Frontal cortex (tissue), 4 donors: Measurements from ENCODE around the gene HOXA2. TPM values are rescaled to one million over a fixed set of nuclear protein-coding genes. Genes with fewer than 3 reads are reported as not detected.

Experiments
- DNase-seq, 2 donors: peaks; one replicate each; pipeline ENCODE4 v3.0.0; 2012; ENCODE audit warnings: low spot score in 2 of 2
- FAIRE-seq: peaks from 2 replicates; lab custom pipeline; 2012; peaks lifted over from hg19 to GRCh38; lab: Jason Lieb, UNC
- total RNA-seq: library from RNA; depleted of rRNA; stranded (reverse); fragments of >200 nt; gene quantifications from one replicate; pipeline ENCODE4 v1.2.3, GENCODE V29; 2014
- donor health status: control.
- donor health status: control.
- donor health status: control.

Gene HOXA2
- total RNA-seq, 1 donor from 2014 or later = not detected

- DNase-seq (peak in 1 of 2 donors; percentile 42), FAIRE-seq (no peak)
Observed at GRCh38 chr7:27141923-27142579, 39.6 kb upstream of the HOXA2 start.

GRCh38 chr7:27141137-27141922 is 38.8 kb upstream of the HOXA2 start:
- FAIRE-seq = no peak
- DNase-seq = no peak

GRCh38 chr7:27140126-27140857 is 37.8 kb upstream of the HOXA2 start:
- DNase-seq (no peak), FAIRE-seq (no peak)

GRCh38 chr7:27139334-27140125 is 37.0 kb upstream of the HOXA2 start:
- no peak for FAIRE-seq
- no peak for DNase-seq

GRCh38 chr7:27138985-27139333 is 36.5 kb upstream of the HOXA2 start:
- no peak for DNase-seq
- FAIRE-seq = no peak

- no peak for FAIRE-seq
- no peak for DNase-seq
Observed at GRCh38 chr7:27138472-27138871, 36.0 kb upstream of the HOXA2 start.

GRCh38 chr7:27137640-27138315 is 35.3 kb upstream of the HOXA2 start:
- no peak for FAIRE-seq
- DNase-seq = no peak

- DNase-seq (no peak), FAIRE-seq (no peak)
Observed at GRCh38 chr7:27134392-27134791, 31.9 kb upstream of the HOXA2 start.

- DNase-seq (no peak), FAIRE-seq (no peak)
Observed at GRCh38 chr7:27133409-27134231, 31.1 kb upstream of the HOXA2 start.

GRCh38 chr7:27132978-27133377 is 30.5 kb upstream of the HOXA2 start:
- no peak for FAIRE-seq

GRCh38 chr7:27132214-27132613 is 29.7 kb upstream of the HOXA2 start:
- DNase-seq (no peak), FAIRE-seq (no peak)

More at GRCh38 chr7:27132978-27133377, 30.5 kb upstream of the HOXA2 start:
- DNase-seq = no peak

GRCh38 chr7:27131390-27131819 is 28.9 kb upstream of the HOXA2 start:
- no peak for FAIRE-seq

GRCh38 chr7:27130540-27131389 is 28.3 kb upstream of the HOXA2 start, which contains the start of gene HOXA4:
HOXA4 (minus strand) TSS chr7:27130757; CDS start chr7:27130733, 24 bp downstream.
- no peak for DNase-seq
- FAIRE-seq = no peak

More at GRCh38 chr7:27131390-27131819, 28.9 kb upstream of the HOXA2 start:
- no peak for DNase-seq

GRCh38 chr7:27129729-27130539 is 27.5 kb upstream of the HOXA2 start:
- FAIRE-seq (no peak), DNase-seq (no peak)

GRCh38 chr7:27128776-27129728 is 26.6 kb upstream of the HOXA2 start:
- DNase-seq (no peak), FAIRE-seq (no peak)

- FAIRE-seq = no peak
- DNase-seq = no peak
Observed at GRCh38 chr7:27128034-27128433, 25.6 kb upstream of the HOXA2 start.
